ENCODE results near the gene PROSER3. TPM values are rescaled to one million over a fixed set of nuclear protein-coding genes. Genes with fewer than 3 reads are reported as not detected.

The PROSER3 gene
- total and polyA plus RNA-seq, 2 donors (not counting 1 experiment from before 2014, with no cell fraction given) = 26.0 to 61.0 TPM

DNA sequence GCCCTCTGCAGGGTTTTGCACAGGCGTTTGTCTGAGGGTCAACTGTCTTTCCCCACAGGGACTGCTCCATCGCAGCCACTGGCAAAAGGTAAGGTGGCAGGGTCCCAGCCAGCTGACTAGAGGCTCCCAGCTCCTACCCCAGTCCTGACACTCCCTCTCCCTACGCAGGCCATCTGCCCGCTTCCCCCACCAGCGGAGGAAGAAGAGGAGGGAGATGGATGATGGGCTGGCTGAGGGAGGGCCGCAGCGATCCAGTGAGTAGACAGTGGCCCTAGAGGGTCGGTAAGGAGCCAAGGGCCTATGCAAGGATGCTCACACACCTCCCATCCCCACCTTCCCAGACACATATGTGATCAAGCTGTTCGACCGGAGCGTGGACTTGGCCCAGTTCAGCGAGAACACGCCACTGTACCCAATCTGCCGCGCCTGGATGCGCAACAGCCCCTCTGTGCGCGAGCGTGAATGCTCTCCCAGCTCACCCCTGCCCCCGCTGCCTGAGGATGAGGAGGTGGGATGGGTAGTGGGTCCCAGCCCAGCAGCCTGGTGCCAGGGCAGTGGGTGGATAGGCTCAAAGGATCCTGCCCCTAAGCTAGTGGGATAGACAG lies 5.1 kb upstream of the PROSER3 start:
- Mint-ChIP-seq H3K4me3 (no peak overlapping the region), H3K9me3 (ENCODE audit: insufficient read depth) (no peaks in the 10 kb centered on the region), H3K27me3 (peaks cover 17% of the 10 kb centered on the region), H3K27ac (no peak overlapping the region), H3K4me1 (peaks cover 41% of the 10 kb centered on the region)
- Histone ChIP-seq H2AFZ (ENCODE audit: insufficient read depth, low read depth, low read length, poor library complexity, severe bottlenecking) (no peak overlapping the region), H3K4me2 (replicated peaks; ENCODE audit: low read depth, low read length, poor library complexity, severe bottlenecking) (no peak overlapping the region), H3K36me3 (replicated peaks in 1 of 2; ENCODE audit: control extremely low read depth in 1 of 2, control insufficient read depth in 1 of 2, extremely low read depth in 1 of 2, insufficient read depth in 2 of 2, low read length in 1 of 2) (peaks cover 0 to 20% of the 10 kb centered on the region in 2 experiments), H3K4me3 (ENCODE audit: control extremely low read depth in 1 of 5, extremely low read depth in 1 of 5, insufficient read depth in 1 of 5, low read depth in 2 of 5, low read length in 4 of 5) (no peak overlapping the region), H3K9ac (ENCODE audit: low read length) (no peak overlapping the region), H4K20me1 (ENCODE audit: control insufficient read depth, insufficient read depth, low read length, poor library complexity, severe bottlenecking) (peaks cover 4% of the 10 kb centered on the region), H3K4me1 (ENCODE audit: control insufficient read depth in 2 of 2, insufficient read depth in 2 of 2, low read length in 2 of 2) (peaks cover 33 to 36% of the 10 kb centered on the region in 2 donors), H3K27me3 (replicated peaks in 1 of 4; ENCODE audit: control extremely low read depth in 1 of 4, control insufficient read depth in 3 of 4, insufficient read depth in 4 of 4, low read length in 3 of 4) (peaks cover 0 to 26% (median 10%) of the 10 kb centered on the region in 4 experiments), H3K9me3 (ENCODE audit: control extremely low read depth in 1 of 3, control insufficient read depth in 2 of 3, insufficient read depth in 1 of 3, low read length in 2 of 3) (peaks cover 0 to 10% (median 0%) of the 10 kb centered on the region in 3 donors), H3K27ac (ENCODE audit: low read length in 2 of 2) (no peak overlapping the region), H3K79me2 (ENCODE audit: control insufficient read depth, insufficient read depth, low read length) (peaks cover 22% of the 10 kb centered on the region)
- TF ChIP-seq, protein P1, sequence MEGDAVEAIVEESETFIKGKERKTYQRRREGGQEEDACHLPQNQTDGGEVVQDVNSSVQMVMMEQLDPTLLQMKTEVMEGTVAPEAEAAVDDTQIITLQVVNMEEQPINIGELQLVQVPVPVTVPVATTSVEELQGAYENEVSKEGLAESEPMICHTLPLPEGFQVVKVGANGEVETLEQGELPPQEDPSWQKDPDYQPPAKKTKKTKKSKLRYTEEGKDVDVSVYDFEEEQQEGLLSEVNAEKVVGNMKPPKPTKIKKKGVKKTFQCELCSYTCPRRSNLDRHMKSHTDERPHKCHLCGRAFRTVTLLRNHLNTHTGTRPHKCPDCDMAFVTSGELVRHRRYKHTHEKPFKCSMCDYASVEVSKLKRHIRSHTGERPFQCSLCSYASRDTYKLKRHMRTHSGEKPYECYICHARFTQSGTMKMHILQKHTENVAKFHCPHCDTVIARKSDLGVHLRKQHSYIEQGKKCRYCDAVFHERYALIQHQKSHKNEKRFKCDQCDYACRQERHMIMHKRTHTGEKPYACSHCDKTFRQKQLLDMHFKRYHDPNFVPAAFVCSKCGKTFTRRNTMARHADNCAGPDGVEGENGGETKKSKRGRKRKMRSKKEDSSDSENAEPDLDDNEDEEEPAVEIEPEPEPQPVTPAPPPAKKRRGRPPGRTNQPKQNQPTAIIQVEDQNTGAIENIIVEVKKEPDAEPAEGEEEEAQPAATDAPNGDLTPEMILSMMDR (IDR thresholded peaks at IDR 0.05) = no peak
- TF ChIP-seq EZH2 (IDR thresholded peaks at IDR 0.05; ENCODE audit: borderline replicate concordance, insufficient read depth, low read depth, low read length, poor library complexity, severe bottlenecking) = no peak
- ATAC-seq (ENCODE audit: low read depth) (no peak), DNase-seq (no peak)
- 97% methylated on average over 13 of the region's 20 CpGs for WGBS (ENCODE audit: insufficient coverage)
- ChIA-PET CTCF (interaction anchor here (0.5 to 2.3 kb wide), 2 partner anchors 10 to 58 kb away, joined by 3 to 6 read pairs; no protein-coding TSS in a partner anchor), POLR2A (interaction anchor here (0.6 to 1.1 kb wide), 2 partner anchors 12 to 590 kb away, joined by 3 to 4 read pairs; no protein-coding TSS in a partner anchor)
- intact Hi-C loops (cut with micrococcal nuclease) = no loop called here

Measured in B cell (primary cell).